Tibial artery (tissue), 4 donors: ENCODE data around the gene PADI2.
A peak's percentile ranks its signal among the peaks of the same experiment; 100 is the strongest.

Source experiments
- DNase-seq, 2 donors: peaks; one replicate each; pipeline ENCODE4 v3.0.0-alpha.2; 2019
- H3K27ac ChIP-seq, 2 donors: fragments of 200-600 bp; sonication (generic) in 1 of 2; 1 replicate in 1 of 2; 2 replicates in 1 of 2; pipeline ENCODE4 v1.5.1; 2018 to 2019; ENCODE audit warnings: mild to moderate bottlenecking in 1 of 2
- H3K27me3 ChIP-seq, 2 donors: fragments of 200-600 bp; sonication (generic) in 1 of 2; one replicate each; pipeline versions ENCODE4 v1.5.1 to v1.6.0; 2016 to 2019
- H3K36me3 ChIP-seq, 3 donors: fragments of 200-600 bp; sonication (generic) in 2 of 3; one replicate each; pipeline ENCODE4 v1.5.1; 2016 to 2019; ENCODE audit warnings: mild to moderate bottlenecking in 2 of 3
- H3K4me1 ChIP-seq, 4 donors: fragments of 200-600 bp; sonication (generic) in 2 of 4; 1 replicate in 3 of 4; 2 replicates in 1 of 4; pipeline ENCODE4 v1.5.1; 2016 to 2019
- H3K4me3 ChIP-seq, 2 donors: fragments of 200-600 bp; sonication (generic) in 1 of 2; 1 replicate in 1 of 2; 2 replicates in 1 of 2; pipeline ENCODE4 v1.5.1; 2018 to 2019; ENCODE audit warnings: mild to moderate bottlenecking in 2 of 2
- H3K9me3 ChIP-seq, 3 donors: fragments of 200-600 bp; sonication (generic) in 1 of 3; one replicate each; pipeline ENCODE4 v1.5.1; 2016 to 2019
- CTCF ChIP-seq, 2 experiments: fragments of 200-600 bp in 1 of 2; fragments of 450-650 bp in 1 of 2; IDR thresholded peaks; one replicate each; pipeline ENCODE4 v1.5.1; 2017 to 2019; ENCODE audit warnings: antibody characterized with exemption in 2 of 2, mild to moderate bottlenecking in 1 of 2, moderate library complexity in 1 of 2
- intact Hi-C: fragments of 100-400 bp; cut with DNase I; formaldehyde crosslinking; loops from one replicate; pipeline ENCODE4 v1.15.0; 2023; ENCODE audit warnings: low total_unique reads

The PADI2 gene

DNA sequence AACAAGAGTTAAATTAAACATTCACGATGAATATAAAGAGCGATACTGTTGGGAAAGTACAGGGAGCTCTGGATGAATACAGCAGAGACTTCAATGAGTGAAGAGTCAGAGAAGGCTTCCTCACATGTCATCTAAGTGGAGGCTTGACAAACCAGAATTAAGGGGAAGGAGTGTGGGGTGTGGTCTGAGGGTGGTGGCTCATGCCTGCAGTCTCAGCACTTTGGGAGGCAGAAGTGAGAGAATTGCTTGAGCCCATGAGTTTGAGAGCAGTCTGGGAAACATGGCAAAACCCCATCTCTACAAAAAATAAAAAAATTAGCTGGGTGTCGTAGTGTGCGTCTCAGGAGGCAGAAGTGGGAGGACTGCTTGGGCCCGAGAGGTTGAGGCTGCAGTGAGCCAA is 74.1 kb downstream of the PADI2 start:
- peaks cover 41 to 68% (median 48%) of the 10 kb centered on the region in 3 donors for H3K36me3 ChIP-seq
- peak in 1 of 2 donors; percentile 34 for DNase-seq
- no peak overlapping the region for H3K4me3 ChIP-seq
- no peaks in the 10 kb centered on the region for H3K9me3 ChIP-seq
- intact Hi-C loops, result loop anchor here (5.0 kb wide), 1 partner anchor 88 kb away; no protein-coding TSS in a partner anchor
- peaks cover 0 to 12% (median 8%) of the 10 kb centered on the region in 4 donors for H3K4me1 ChIP-seq
- H3K27me3 ChIP-seq, result no peaks in the 10 kb centered on the region
- TF ChIP-seq CTCF (IDR thresholded peaks at IDR 0.05), result no peak
- peak overlapping the region in 1 of 2 donors; percentile 5 for H3K27ac ChIP-seq

GRCh38 chr1:17043676-17044075 is 75.6 kb downstream of the PADI2 start:
- Histone ChIP-seq H3K4me3 (no peak overlapping the region), H3K9me3 (no peaks in the 10 kb centered on the region), H3K27ac (no peak overlapping the region), H3K4me1 (peaks cover 0 to 12% (median 8%) of the 10 kb centered on the region in 4 donors), H3K36me3 (peaks cover 45 to 65% (median 49%) of the 10 kb centered on the region in 3 donors), H3K27me3 (no peaks in the 10 kb centered on the region)
- intact Hi-C loops, result no loop called here
- no peak for TF ChIP-seq CTCF (IDR thresholded peaks at IDR 0.05)
- no peak for DNase-seq

DNA sequence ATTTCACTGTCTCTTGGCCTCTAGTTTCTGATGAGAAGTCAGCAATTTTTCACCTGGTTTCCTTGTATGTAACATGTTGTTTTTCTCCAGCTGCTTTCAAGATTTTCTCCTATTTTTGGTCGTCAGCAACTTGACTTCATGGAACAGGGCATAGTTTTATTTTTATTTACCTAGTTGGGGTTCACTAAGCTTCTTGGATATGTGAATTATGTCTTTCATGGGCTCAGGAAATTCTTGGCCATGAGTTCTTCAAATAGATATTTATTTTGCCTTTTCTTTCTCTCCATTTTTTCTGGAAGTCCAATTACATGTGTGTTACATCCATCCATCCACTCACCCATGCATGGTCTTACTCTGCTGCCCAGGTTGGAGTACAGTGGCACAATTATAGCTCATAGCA is 79.1 kb downstream of the PADI2 start:
- no peaks in the 10 kb centered on the region for H3K9me3 ChIP-seq
- no peak overlapping the region for H3K27ac ChIP-seq
- peaks cover 50 to 72% (median 57%) of the 10 kb centered on the region in 3 donors for H3K36me3 ChIP-seq
- no peak overlapping the region for H3K4me3 ChIP-seq
- intact Hi-C loops, result no loop called here
- no peak for DNase-seq
- H3K4me1 ChIP-seq, result peaks cover 0 to 3% (median 0%) of the 10 kb centered on the region in 4 donors
- H3K27me3 ChIP-seq, result no peaks in the 10 kb centered on the region
- no peak for TF ChIP-seq CTCF (IDR thresholded peaks at IDR 0.05)

DNA sequence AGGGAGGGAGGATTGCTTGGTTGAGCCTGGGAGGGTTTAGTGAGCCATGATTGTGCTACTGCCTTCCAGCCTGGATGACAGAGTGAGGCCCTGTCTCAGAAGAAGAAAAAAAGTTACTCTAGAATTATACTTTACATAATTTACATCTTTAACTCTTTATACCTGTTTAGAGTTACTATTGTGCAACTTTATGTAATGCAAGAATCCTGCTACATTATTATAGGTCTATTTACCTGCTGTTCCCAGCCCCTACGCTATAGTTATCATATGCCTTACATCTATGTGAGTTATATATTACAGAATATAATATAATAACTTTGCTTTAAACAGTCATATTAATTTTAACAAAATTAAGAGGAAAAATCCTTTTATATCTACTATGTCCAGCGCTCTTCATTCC is 79.7 kb downstream of the PADI2 start:
- Histone ChIP-seq H3K36me3 (peaks cover 46 to 68% (median 55%) of the 10 kb centered on the region in 3 donors), H3K4me1 (no peaks in the 10 kb centered on the region), H3K9me3 (no peaks in the 10 kb centered on the region), H3K4me3 (no peak overlapping the region), H3K27me3 (no peaks in the 10 kb centered on the region), H3K27ac (no peak overlapping the region)
- intact Hi-C loops, result no loop called here
- DNase-seq, result no peak
- TF ChIP-seq CTCF (IDR thresholded peaks at IDR 0.05), result no peak

GRCh38 chr1:17033481-17033880 is 85.8 kb downstream of the PADI2 start:
- no peak overlapping the region for H3K27ac ChIP-seq
- TF ChIP-seq CTCF (IDR thresholded peaks at IDR 0.05), result no peak
- H3K36me3 ChIP-seq, result peaks cover 41 to 69% (median 56%) of the 10 kb centered on the region in 3 donors
- no peak overlapping the region for H3K4me3 ChIP-seq
- intact Hi-C loops, result no loop called here
- H3K27me3 ChIP-seq, result no peaks in the 10 kb centered on the region
- no peaks in the 10 kb centered on the region for H3K9me3 ChIP-seq
- DNase-seq, result no peak
- H3K4me1 ChIP-seq, result no peaks in the 10 kb centered on the region

GRCh38 chr1:17032741-17033140 is 86.5 kb downstream of the PADI2 start:
- Histone ChIP-seq H3K27ac (no peak overlapping the region), H3K9me3 (no peaks in the 10 kb centered on the region), H3K36me3 (peaks cover 41 to 70% (median 61%) of the 10 kb centered on the region in 3 donors), H3K4me1 (peaks cover 0 to 3% (median 0%) of the 10 kb centered on the region in 4 donors), H3K27me3 (no peaks in the 10 kb centered on the region), H3K4me3 (no peak overlapping the region)
- no peak for DNase-seq
- intact Hi-C loops, result no loop called here
- no peak for TF ChIP-seq CTCF (IDR thresholded peaks at IDR 0.05)
